ENCODE data around the gene GNAL.
"Not testable (repeated sequence)": the region's sequence is repeated elsewhere in the genome, so short reads cannot be mapped to it uniquely, and the experiment has no call there.

Gene GNAL

DNA sequence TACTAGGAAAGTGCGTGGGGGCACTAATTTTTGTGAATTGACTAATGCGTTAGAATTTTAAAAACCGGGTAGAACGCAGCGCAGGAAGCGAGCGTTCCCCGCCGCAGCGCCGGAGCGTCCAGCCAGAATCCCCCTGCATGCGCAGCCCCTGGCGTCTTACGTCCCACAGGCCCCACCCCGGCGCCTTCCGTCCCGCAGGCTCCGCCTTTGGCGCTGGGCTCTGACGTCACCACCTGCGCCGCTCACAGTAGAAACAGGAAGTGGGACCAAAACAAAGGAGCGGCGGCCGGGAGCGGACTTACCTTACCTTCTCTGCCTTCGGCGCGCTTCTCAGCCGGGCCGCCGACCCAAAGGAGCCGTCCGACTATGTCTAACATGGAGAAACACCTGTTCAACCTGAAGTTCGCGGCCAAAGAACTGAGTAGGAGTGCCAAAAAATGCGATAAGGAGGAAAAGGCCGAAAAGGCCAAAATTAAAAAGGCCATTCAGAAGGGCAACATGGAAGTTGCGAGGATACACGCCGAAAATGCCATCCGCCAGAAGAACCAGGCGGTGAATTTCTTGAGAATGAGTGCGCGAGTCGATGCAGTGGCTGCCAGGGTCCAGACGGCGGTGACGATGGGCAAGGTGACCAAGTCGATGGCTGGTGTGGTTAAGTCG is 162.2 kb downstream of the GNAL start, which contains the start of gene CHMP1B:
Gene CHMP1B (plus strand): TSS at position 268 of the 660 bp plus-strand sequence. CDS start 99 bp downstream, at position 367.
- DNase-seq (ENCODE audit: low spot score): peak; percentile 98

- peak; percentile 52 for DNase-seq (ENCODE audit: low spot score)
Observed at GRCh38 chr18:11851806-11852337, 162.8 kb downstream of the GNAL start.

- DNase-seq (ENCODE audit: low spot score): not testable (repeated sequence)
Observed at GRCh38 chr18:11854554-11854953, 165.5 kb downstream of the GNAL start.

DNA sequence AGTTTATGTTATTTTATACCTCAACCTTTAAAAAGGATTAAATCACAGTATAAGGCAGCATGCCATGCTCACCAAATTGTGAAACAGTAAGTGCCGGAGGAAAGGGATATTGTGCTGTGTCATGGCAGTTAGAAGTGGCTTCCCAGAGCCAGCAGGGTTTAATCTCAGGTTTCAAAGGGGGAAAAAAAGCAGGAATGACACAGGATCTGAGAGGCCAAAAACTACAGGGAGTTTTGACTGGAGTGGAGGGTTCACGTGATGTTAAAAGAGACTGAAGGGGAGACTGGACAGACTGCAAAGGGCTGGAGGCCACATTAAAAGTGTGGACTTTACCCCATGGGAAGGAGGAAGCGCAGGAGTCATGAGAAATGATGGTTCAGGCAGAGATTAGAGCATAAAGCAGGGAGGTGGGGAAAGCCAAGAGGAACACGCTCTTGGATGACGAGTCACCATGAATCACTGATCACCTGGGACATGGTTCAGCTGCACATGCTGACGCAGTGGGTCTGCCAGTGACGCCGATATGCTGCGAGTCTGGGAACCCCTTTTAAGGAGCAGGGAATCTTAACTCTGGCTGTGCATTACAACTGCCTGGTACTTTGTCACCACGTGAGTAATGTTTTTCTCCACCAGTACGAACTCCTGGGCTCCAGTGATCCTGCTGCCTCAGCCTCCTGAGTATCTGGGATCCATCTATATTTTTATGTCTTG is 168.3 kb downstream of the GNAL start:
- DNase-seq (ENCODE audit: low spot score): peak; percentile 64

- DNase-seq (ENCODE audit: low spot score): no peak
Observed at GRCh38 chr18:11859282-11859830, 170.3 kb downstream of the GNAL start.

DNA sequence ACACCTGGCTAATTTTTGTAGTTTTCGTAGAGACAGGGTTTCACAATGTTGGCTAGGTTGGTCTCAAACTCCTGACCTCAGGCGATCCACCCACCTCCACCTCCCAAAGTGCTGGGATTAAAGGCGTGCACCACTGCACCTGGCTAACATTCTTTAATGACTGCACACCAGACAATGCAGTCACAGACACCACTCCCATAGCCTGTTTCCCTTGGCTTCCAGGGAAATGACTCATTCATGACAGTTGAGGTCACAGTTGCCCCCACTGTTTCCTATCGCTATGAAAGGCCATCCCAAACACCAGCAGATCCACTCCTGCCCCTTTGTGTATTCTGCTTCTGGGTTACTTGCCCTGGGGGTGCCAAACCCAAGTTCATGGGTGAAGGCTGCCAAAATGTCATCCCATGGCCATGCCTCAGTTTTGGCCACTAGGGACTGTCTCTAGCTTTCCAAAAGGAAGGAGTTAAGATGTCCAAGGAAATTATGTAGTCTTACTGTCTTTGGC is 170.9 kb downstream of the GNAL start:
- no peak for DNase-seq (ENCODE audit: low spot score)

DNA sequence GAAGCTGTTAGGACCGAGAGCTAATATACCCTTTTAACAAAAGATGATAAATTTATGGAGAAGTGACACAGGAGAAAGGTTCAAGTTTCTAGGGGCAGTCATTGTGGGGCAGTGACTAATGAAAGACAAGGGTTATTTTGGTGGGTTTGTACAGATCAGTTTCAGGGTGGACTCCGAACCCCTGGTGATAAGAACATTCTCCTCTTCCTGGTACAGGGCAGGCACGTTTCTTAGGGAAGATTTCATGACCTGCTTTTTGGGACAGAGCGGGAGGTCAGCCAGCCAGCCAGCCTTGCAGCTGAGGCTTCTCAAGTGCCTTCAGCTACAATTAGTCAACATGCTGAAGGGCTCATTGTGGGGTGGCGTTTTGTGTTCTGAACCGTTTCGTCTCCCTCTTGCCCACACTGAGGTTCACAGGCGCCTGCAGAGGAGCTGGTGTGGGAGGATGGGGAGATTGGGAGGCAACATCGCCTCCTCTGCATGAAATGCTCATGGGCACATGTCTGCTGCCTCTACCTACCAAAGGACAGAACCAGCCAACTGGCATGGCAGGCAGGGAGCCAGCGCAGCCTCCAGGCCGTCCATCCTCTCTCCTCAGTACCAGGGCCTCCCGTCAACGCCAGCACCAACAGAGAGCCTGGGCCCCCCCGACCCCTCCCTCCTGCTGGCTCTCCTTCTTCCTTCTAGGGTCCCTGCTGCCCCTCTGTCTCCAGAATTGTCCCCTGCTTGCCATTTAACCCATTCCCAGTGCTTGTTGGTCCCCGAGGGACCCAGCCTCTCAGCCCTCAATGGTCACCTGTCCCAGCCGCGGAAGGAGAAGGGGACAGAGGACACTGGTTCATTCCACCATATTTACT is 171.8 kb downstream of the GNAL start:
- DNase-seq (ENCODE audit: low spot score): no peak

GRCh38 chr18:11861583-11862288 is 172.7 kb downstream of the GNAL start:
- DNase-seq (ENCODE audit: low spot score): no peak

GRCh38 chr18:11862468-11863137 is 173.5 kb downstream of the GNAL start:
- DNase-seq (ENCODE audit: low spot score): no peak

DNA sequence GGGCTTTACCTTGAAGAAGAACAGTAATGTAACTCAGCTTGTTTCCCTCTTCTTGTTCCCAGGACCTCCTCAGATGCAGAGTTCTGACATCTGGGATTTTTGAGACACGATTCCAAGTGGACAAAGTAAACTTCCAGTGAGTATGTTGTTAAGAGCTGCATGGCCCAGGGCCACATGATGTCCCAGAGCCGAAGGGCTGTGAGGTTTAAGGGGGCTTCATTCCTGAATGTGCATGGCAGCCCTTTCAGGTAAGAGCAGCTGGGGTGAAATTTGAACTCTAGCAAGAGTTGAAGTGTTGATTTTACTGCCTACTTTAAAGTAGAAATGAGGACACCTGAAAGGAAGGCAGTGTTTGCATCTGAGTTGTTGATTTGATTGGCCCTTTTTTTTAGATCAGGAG is 175.4 kb downstream of the GNAL start:
- no peak for DNase-seq (ENCODE audit: low spot score)

DNA sequence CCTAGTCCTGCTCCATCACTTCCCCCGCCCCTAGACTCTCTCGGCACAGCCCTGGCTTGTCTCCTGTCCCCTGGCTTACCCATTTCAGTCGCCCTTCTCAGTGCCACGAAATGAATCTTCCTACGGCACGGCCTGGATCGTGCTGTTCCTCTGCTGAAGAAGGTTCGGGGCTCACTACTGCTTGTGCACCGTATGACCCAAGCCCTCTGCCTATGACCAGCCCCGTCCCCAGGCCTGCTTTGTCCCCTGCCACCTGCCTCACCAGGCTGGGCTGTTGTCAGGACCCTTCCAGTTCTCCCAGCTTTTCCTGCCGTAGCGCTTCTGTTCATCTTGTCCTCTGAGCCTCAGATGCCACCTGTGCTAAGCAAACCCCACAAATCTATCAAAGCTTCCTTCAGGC is 176.0 kb downstream of the GNAL start:
- no peak for DNase-seq (ENCODE audit: low spot score)

DNA sequence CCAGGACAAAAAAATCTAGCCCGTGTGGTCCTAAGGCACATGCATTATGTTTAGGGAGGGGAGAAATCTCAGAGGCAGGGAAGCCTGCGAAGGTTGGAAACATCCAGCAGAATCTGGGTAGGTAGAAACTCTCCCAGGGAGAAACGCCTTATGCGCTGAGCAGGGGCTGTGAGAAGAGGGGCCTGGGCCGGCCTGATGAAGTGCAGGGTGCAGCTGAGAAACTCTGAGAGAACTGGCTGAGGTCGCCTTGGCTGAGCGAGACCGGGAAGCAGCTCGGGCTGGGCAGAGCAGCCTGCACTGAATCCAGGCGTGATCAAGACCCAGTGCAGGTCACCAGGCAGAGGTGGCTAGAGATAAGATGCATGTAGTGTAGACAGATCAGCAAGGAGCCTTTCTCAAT is 177.3 kb downstream of the GNAL start:
- no peak for DNase-seq (ENCODE audit: low spot score)

DNA sequence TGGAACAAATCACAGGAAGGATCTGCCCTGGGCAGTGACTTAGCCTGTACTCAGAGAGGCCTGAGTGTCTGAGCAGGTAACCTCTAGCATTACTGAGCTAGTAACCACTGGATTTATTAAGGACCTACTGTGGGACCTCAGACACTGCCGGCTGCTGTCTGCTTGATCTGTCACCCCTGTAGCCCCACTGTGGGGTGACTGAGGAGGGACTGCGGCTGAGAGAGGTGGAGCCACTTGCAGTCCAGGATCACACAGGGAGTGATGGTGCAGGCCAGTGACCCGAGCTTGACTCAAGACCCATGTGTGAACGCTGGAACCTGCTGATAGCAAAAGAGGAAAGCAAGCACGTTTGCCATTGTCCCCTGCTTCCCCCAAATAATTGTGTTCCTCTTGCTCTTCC is 177.7 kb downstream of the GNAL start:
- no peak for DNase-seq (ENCODE audit: low spot score)

DNA sequence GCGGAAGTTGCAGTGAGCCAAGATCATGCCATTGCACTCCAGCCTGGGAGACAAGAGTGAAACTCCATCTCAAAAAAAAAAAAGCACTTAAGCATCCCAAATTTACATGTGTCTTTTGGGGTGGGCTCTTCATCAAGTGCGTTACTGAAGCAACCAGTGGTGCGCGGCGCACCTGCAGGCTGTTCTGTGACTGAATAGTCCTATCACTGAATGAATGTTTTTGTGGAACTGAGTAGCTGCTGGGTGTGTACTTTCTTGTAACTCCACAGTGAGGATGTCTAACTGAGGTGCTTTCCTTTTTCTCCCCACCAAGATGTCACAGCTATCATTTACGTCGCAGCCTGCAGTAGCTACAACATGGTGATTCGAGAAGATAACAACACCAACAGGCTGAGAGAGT is 179.2 kb downstream of the GNAL start:
- no peak for DNase-seq (ENCODE audit: low spot score)

DNA sequence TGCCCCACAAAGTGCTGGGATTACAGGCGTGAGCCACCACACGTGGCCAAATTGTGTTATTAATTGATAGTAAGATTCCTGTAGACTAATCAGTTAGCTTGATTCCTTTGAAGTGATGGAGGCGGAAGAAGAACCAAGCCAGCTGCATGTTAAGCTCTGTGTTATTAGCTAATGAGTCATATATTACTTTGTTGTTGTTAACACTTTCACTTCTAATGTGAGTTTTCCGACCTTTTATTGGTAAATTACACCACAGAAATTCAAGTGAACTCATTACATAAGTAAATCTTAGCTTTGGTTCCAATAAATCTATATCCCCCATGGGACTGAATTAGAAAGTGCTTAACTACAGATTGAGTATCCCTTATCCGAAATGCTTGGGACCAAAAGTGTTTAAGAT is 182.4 kb downstream of the GNAL start:
- DNase-seq (ENCODE audit: low spot score): no peak

DNA sequence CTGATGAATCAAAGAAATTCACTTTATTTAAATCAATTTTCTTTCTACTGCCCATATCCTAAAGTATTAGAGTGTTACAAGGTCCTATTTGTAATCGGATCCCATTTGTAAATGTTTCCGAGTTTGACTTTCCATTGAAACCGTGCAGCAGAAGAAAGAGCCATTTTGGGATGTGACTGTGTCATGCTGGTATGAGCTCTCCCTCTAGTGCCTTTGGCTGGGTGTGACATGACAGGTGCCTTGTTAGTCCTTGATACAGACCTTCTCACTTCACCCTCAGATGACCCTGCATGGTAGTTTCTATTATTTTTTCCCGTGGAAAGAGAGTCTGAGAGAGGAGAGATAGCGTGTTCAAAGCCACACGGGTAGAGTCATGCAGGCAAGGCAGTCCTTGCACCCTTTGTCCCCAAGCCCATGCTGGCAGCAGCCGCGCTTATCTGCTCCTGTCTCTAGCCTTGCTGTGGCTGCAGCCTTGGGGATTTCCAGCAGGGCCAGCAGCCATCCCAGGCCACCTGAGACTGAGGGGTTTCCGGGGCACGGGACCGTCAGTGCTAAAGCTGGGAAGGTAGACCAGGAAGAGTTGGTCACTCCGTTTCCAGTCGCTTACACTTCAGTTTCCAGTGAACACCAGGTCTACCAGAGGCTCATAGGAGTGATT is 183.5 kb downstream of the GNAL start:
- peak; percentile 55 for DNase-seq (ENCODE audit: low spot score)

DNA sequence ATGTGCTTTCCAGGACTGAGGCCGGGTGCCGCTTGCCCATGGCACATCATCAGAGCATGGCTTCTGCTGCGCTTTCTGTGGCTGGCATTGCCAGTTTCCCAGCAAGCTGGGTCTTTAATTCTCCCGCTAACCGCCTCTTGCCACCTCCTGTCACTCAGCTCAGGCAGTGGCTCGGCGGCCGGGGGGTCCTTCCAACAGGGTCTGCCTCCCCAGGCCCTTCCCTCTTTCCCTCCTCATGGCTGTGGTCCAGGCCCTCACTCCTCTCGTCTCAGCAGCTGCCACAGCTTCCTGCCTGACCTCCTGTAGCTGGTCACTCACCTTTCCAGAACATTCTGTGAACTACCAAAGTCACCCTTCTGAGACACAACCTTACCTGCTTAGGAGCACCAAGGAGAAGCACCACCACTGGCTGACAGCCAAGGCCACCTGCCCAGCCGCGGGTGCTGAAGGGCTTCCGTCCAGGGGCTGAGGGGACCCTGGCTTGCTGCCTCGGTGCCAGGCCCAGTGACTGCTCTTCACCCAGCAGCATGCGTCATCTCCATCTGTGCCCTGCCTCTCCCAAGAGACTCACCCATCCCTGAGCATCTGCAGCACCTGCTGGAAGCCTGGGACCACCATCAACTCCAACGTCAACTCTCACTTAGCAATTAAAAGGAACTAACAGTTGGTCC is 184.7 kb downstream of the GNAL start:
- DNase-seq (ENCODE audit: low spot score): no peak

DNA sequence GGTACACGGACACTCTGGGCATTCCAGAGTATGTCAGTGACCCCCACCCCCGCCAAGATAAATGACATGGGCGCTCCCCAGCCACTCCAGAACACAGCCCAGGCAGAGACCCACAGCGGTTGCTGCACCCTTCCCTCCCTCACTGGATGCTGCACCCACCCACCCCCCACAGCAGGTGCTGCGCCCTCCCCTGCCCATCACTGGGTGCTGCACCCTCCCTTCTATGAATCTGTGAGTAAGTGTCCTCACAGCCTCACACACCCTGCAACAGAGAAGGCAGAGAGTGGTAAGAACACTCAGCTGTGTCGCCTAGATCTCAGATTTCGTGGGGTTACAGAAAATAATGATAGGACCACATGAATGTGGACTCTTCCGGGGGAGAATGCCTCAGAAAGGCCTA is 185.6 kb downstream of the GNAL start:
- no peak for DNase-seq (ENCODE audit: low spot score)

DNA sequence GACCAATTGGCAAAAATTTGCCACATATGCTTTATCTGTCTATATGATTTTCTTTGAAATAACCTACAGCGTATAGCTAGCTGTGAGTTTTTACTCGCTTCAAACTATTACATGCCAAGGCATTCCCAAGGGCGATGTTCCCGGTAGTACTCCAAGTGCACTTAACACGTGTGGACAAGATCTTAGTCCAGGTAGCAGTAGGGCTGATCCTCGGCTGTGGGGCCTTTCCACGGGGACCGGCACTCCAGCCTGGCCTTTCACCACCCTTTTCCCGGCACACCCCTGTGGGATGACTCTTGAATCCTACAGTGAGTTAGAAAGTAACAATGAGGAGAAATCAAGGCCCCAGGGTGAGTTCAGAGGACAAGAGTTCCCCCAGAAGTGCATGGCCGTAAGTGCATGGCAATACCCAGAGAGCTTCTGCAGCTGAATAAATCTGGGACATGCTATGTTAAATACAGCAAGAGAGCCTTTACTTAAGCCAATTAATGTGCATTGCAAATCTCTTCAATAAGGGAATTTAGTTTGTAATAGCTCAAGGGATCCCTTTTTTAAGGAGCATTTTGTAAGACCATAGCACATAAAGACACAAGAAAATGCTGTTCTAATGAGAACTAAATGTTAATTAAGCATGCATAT is 188.6 kb downstream of the GNAL start:
- no peak for DNase-seq (ENCODE audit: low spot score)

Measured in Ammon's horn (tissue), 1 donor.